GM23338 (cell line): ENCODE data around the gene USP49. TPM values are rescaled to one million over a fixed set of nuclear protein-coding genes. Genes with fewer than 3 reads are reported as not detected.

Experiments used
- ATAC-seq: fragments of 200-7000 bp; cut with Tn5 transposase; 3 replicates; pipeline ENCODE4 v1.9.1; 2020
- DNase-seq: peaks from one replicate; pipeline ENCODE4 v3.0.0-alpha.2; 2015; ENCODE audit warnings: low spot score
- H2AFZ ChIP-seq: fragments of 200-600 bp; sonication (generic); 2 replicates; pipeline ENCODE4 v1.8.0; 2016; ENCODE audit warnings: antibody characterized with exemption, mild to moderate bottlenecking, moderate library complexity
- H3F3A ChIP-seq: fragments of 200-600 bp; sonication (generic); replicated peaks from 2 replicates; pipeline ENCODE4 v1.8.0; 2017; ENCODE audit warnings: antibody characterized with exemption, mixed run types, low read depth
- H3K27ac ChIP-seq: fragments of 200-600 bp; sonication (generic); 2 replicates; pipeline ENCODE4 v1.6.1; 2016; ENCODE audit warnings: low read depth
- H3K27me3 ChIP-seq: fragments of 200-600 bp; sonication (generic); 2 replicates; pipeline ENCODE4 v1.8.0; 2016; ENCODE audit warnings: mild to moderate bottlenecking, mixed run types, moderate library complexity; ENCODE audit not compliant: insufficient read depth
- H3K36me3 ChIP-seq: fragments of 200-600 bp; sonication (generic); 2 replicates; pipeline ENCODE4 v1.8.0; 2016; ENCODE audit warnings: mild to moderate bottlenecking; ENCODE audit not compliant: insufficient read depth
- H3K4me1 ChIP-seq: fragments of 200-600 bp; sonication (generic); 2 replicates; pipeline ENCODE4 v1.8.0; 2016; ENCODE audit warnings: mild to moderate bottlenecking, moderate library complexity; ENCODE audit not compliant: insufficient read depth
- H3K4me2 ChIP-seq: fragments of 200-600 bp; sonication (generic); 2 replicates; pipeline ENCODE4 v1.7.1; 2017; ENCODE audit warnings: mixed run types
- H3K4me3 ChIP-seq: fragments of 200-600 bp; sonication (generic); 2 replicates; pipeline ENCODE4 v1.6.1; 2016; ENCODE audit warnings: mixed run types
- H3K79me2 ChIP-seq: fragments of 200-600 bp; sonication (generic); replicated peaks from 2 replicates; pipeline ENCODE4 v1.8.0; 2017; ENCODE audit warnings: mild to moderate bottlenecking; ENCODE audit not compliant: insufficient read depth
- H3K9me2 ChIP-seq: fragments of 200-600 bp; sonication (generic); 2 replicates; pipeline ENCODE4 v1.8.0; 2017; ENCODE audit not compliant: insufficient read depth
- H4K20me1 ChIP-seq: fragments of 200-600 bp; sonication (generic); replicated peaks from 2 replicates; pipeline ENCODE4 v1.8.0; 2017; ENCODE audit warnings: mild to moderate bottlenecking; ENCODE audit not compliant: insufficient read depth
- H3K27ac Mint-ChIP-seq: 2 replicates; pipeline ENCODE4 v1.8.0; 2020; ENCODE audit warnings: inconsistent platforms, mild to moderate bottlenecking, moderate library complexity, mixed read lengths
- H3K27me3 Mint-ChIP-seq: 3 replicates; pipeline ENCODE4 v1.8.0; 2022; ENCODE audit warnings: low read depth, mild to moderate bottlenecking, moderate library complexity, mixed read lengths, inconsistent platforms; ENCODE audit not compliant: insufficient read depth, poor library complexity
- H3K36me3 Mint-ChIP-seq: 3 replicates; pipeline ENCODE4 v1.8.0; 2021; ENCODE audit warnings: low read depth, mild to moderate bottlenecking, inconsistent platforms, moderate library complexity, mixed read lengths
- H3K4me1 Mint-ChIP-seq: 3 replicates; pipeline ENCODE4 v1.8.0; 2020; ENCODE audit warnings: mild to moderate bottlenecking, inconsistent platforms, mixed read lengths
- H3K4me3 Mint-ChIP-seq: 3 replicates; pipeline ENCODE4 v1.8.0; 2021; ENCODE audit warnings: moderate library complexity, mild to moderate bottlenecking, inconsistent platforms, mixed read lengths
- H3K9me3 Mint-ChIP-seq: 3 replicates; pipeline ENCODE4 v1.8.0; 2020; ENCODE audit warnings: moderate library complexity, mild to moderate bottlenecking, inconsistent platforms, mixed read lengths
- CREB1 ChIP-seq: fragments of 250-450 bp; sonication (Bioruptor Pico); IDR thresholded peaks from 2 replicates; pipeline ENCODE4 v1.5.0; 2020; ENCODE audit warnings: low read depth, mild to moderate bottlenecking, moderate library complexity
- JUNB ChIP-seq: IDR thresholded peaks from one replicate; pipeline ENCODE4 v1.6.1; 2016; ENCODE audit warnings: antibody characterized with exemption; ENCODE audit not compliant: unreplicated experiment
- POLR2AphosphoS5 ChIP-seq: IDR thresholded peaks from 2 replicates; pipeline ENCODE4 v1.6.1; 2016; ENCODE audit warnings: antibody characterized with exemption, low read depth
- STAT1 ChIP-seq: IDR thresholded peaks from one replicate; pipeline ENCODE4 v1.6.1; 2016; ENCODE audit warnings: antibody characterized with exemption; ENCODE audit not compliant: unreplicated experiment
- ZNF114 ChIP-seq: fragments of 250-450 bp; sonication (Bioruptor Pico); IDR thresholded peaks from 2 replicates; pipeline ENCODE4 v1.5.0; 2020; ENCODE audit warnings: mild to moderate bottlenecking, moderate library complexity
- ZNF331 ChIP-seq: fragments of 250-450 bp; sonication (Bioruptor Pico); IDR thresholded peaks from 2 replicates; pipeline ENCODE4 v1.5.0; 2020; ENCODE audit warnings: low read depth, mild to moderate bottlenecking, moderate library complexity
- polyA plus RNA-seq: library from polyadenylated mRNA; unstranded; fragments of >200 nt; fragmentation: Nextera tagmentation; extraction: Ambion mirVana; gene quantifications from 2 replicates; pipeline ENCODE4 v1.2.1, GENCODE V29; 2016
- total RNA-seq: library from RNA; depleted of rRNA; stranded (reverse); fragments of >200 nt; shearing (Covaris generic); gene quantifications from 2 replicates; pipeline ENCODE4 v1.2.3, GENCODE V29; 2014
- TF ChIP-seq, protein P1 (sequence below): fragments of 250-450 bp; sonication (Bioruptor Pico); IDR thresholded peaks from 2 replicates; pipeline ENCODE4 v1.5.0; 2020; ENCODE audit warnings: mild to moderate bottlenecking, moderate library complexity
- TF ChIP-seq, protein P2 (sequence below), 2 experiments: fragments of 200-600 bp in 1 of 2; sonication (generic) in 1 of 2; conservative IDR thresholded peaks; 2 replicates each; pipeline versions ENCODE4 v1.5.1 to v1.6.1; 2016 to 2017; ENCODE audit warnings: antibody characterized with exemption in 2 of 2, low read depth in 2 of 2, mild to moderate bottlenecking in 2 of 2, moderate library complexity in 1 of 2

The USP49 gene
- total and polyA plus RNA-seq, 2 experiments from 2014 or later: 5.9 to 21.5 TPM

DNA sequence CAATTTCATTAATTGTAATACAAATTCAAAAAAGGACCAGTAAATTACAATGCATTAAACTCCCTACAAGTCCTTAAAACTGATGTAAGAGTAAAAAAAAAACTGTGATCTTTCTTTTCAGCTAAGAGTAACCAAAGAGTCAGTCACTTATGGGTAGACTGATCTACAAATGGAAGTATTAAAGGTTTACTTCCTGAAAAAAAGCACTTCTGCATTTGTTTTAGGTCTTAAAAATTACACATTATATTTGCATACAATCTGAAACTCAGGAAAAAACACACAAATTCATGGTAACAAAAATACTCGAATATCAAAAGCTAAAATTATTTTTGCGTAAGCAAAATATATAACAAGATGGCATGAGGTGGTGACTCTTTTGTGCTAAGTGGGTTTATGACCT is 23.5 kb downstream of the USP49 start:
- peaks cover 2% of the 10 kb centered on the region; the same call in 2 of the 3 replicates for H3K4me1 Mint-ChIP-seq
- no peak overlapping the region for H3K27ac Mint-ChIP-seq
- no peaks in the 10 kb centered on the region for H3K9me3 Mint-ChIP-seq
- Histone ChIP-seq H3K4me1 (peaks cover 3% of the 10 kb centered on the region), H3K27me3 (no peaks in the 10 kb centered on the region), H3K79me2 (peaks cover 4% of the 10 kb centered on the region; the same call in 1 of the 2 replicates), H3F3A (no peaks in the 10 kb centered on the region), H2AFZ (no peak overlapping the region), H3K27ac (no peak overlapping the region), H3K4me3 (no peak overlapping the region), H3K36me3 (no peaks in the 10 kb centered on the region), H4K20me1 (peaks cover 4% of the 10 kb centered on the region; the same call in 1 of the 2 replicates), H3K9me2 (no peaks in the 10 kb centered on the region), H3K4me2 (no peak overlapping the region)
- ATAC-seq (no peak), DNase-seq (no peak)
- no peaks in the 10 kb centered on the region for H3K27me3 Mint-ChIP-seq
- no peak overlapping the region for H3K4me3 Mint-ChIP-seq
- TF ChIP-seq STAT1: no peak
- no peak for TF ChIP-seq POLR2AphosphoS5
- TF ChIP-seq, protein P1, sequence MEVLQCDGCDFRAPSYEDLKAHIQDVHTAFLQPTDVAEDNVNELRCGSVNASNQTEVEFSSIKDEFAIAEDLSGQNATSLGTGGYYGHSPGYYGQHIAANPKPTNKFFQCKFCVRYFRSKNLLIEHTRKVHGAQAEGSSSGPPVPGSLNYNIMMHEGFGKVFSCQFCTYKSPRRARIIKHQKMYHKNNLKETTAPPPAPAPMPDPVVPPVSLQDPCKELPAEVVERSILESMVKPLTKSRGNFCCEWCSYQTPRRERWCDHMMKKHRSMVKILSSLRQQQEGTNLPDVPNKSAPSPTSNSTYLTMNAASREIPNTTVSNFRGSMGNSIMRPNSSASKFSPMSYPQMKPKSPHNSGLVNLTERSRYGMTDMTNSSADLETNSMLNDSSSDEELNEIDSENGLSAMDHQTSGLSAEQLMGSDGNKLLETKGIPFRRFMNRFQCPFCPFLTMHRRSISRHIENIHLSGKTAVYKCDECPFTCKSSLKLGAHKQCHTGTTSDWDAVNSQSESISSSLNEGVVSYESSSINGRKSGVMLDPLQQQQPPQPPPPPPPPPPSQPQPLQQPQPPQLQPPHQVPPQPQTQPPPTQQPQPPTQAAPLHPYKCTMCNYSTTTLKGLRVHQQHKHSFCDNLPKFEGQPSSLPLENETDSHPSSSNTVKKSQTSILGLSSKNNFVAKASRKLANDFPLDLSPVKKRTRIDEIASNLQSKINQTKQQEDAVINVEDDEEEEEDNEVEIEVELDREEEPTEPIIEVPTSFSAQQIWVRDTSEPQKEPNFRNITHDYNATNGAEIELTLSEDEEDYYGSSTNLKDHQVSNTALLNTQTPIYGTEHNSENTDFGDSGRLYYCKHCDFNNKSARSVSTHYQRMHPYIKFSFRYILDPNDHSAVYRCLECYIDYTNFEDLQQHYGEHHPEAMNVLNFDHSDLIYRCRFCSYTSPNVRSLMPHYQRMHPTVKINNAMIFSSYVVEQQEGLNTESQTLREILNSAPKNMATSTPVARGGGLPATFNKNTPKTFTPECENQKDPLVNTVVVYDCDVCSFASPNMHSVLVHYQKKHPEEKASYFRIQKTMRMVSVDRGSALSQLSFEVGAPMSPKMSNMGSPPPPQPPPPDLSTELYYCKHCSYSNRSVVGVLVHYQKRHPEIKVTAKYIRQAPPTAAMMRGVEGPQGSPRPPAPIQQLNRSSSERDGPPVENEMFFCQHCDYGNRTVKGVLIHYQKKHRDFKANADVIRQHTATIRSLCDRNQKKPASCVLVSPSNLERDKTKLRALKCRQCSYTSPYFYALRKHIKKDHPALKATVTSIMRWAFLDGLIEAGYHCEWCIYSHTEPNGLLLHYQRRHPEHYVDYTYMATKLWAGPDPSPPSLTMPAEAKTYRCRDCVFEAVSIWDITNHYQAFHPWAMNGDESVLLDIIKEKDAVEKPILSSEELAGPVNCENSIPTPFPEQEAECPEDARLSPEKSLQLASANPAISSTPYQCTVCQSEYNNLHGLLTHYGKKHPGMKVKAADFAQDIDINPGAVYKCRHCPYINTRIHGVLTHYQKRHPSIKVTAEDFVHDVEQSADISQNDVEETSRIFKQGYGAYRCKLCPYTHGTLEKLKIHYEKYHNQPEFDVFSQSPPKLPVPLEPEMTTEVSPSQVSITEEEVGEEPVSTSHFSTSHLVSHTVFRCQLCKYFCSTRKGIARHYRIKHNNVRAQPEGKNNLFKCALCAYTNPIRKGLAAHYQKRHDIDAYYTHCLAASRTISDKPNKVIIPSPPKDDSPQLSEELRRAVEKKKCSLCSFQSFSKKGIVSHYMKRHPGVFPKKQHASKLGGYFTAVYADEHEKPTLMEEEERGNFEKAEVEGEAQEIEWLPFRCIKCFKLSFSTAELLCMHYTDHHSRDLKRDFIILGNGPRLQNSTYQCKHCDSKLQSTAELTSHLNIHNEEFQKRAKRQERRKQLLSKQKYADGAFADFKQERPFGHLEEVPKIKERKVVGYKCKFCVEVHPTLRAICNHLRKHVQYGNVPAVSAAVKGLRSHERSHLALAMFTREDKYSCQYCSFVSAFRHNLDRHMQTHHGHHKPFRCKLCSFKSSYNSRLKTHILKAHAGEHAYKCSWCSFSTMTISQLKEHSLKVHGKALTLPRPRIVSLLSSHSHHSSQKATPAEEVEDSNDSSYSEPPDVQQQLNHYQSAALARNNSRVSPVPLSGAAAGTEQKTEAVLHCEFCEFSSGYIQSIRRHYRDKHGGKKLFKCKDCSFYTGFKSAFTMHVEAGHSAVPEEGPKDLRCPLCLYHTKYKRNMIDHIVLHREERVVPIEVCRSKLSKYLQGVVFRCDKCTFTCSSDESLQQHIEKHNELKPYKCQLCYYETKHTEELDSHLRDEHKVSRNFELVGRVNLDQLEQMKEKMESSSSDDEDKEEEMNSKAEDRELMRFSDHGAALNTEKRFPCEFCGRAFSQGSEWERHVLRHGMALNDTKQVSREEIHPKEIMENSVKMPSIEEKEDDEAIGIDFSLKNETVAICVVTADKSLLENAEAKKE (CRISPR knock-in tag): no peak
- TF ChIP-seq ZNF114 (CRISPR knock-in tag): no peak
- TF ChIP-seq ZNF331: no peak
- peaks cover 10% of the 10 kb centered on the region; the same call in 2 of the 3 replicates for H3K36me3 Mint-ChIP-seq

DNA sequence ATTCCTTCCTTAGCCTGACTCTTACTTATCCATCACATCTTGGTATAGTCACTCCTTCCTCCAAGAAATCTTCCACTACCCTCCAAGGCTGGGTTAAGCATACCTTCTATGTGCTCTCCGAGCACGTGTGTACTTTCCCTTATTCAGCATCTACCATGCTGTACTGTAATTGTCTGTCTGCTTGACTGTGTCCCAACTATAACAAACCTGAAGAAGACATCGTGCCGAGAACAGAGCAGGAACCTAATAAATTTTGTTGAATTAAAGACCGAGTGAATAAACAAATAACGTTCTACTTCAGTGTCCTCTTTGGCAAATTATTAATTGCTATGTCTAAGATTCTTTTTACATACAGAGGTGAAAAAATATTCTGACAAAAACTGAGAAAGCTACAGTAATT is 35.8 kb downstream of the USP49 start:
- no peaks in the 10 kb centered on the region for H3K79me2 ChIP-seq
- Mint-ChIP-seq H3K4me1 (no peaks in the 10 kb centered on the region), H3K27me3 (peaks cover 4% of the 10 kb centered on the region), H3K36me3 (no peaks in the 10 kb centered on the region), H3K9me3 (no peaks in the 10 kb centered on the region), H3K27ac (no peak overlapping the region), H3K4me3 (no peak overlapping the region)
- H3K27me3 ChIP-seq: no peaks in the 10 kb centered on the region
- no peaks in the 10 kb centered on the region for H3F3A ChIP-seq
- no peak overlapping the region for H3K4me3 ChIP-seq
- no peaks in the 10 kb centered on the region; the same call in 1 of the 2 replicates for H4K20me1 ChIP-seq
- no peak for DNase-seq
- no peaks in the 10 kb centered on the region for H3K9me2 ChIP-seq
- H2AFZ ChIP-seq: no peak overlapping the region
- H3K36me3 ChIP-seq: no peaks in the 10 kb centered on the region
- no peak for ATAC-seq
- H3K4me2 ChIP-seq: no peak overlapping the region
- TF ChIP-seq JUNB (no peak), ZNF114 (CRISPR knock-in tag) (no peak), ZNF331 (no peak), CREB1 (CRISPR knock-in tag) (no peak)
- TF ChIP-seq, protein P2, sequence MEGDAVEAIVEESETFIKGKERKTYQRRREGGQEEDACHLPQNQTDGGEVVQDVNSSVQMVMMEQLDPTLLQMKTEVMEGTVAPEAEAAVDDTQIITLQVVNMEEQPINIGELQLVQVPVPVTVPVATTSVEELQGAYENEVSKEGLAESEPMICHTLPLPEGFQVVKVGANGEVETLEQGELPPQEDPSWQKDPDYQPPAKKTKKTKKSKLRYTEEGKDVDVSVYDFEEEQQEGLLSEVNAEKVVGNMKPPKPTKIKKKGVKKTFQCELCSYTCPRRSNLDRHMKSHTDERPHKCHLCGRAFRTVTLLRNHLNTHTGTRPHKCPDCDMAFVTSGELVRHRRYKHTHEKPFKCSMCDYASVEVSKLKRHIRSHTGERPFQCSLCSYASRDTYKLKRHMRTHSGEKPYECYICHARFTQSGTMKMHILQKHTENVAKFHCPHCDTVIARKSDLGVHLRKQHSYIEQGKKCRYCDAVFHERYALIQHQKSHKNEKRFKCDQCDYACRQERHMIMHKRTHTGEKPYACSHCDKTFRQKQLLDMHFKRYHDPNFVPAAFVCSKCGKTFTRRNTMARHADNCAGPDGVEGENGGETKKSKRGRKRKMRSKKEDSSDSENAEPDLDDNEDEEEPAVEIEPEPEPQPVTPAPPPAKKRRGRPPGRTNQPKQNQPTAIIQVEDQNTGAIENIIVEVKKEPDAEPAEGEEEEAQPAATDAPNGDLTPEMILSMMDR (conservative IDR thresholded peaks at IDR 0.05; ENCODE audit: low read depth in 2 of 2): no peak
- no peak overlapping the region for H3K27ac ChIP-seq
- no peaks in the 10 kb centered on the region for H3K4me1 ChIP-seq
